Measurements from ENCODE around the gene MYO15B. TPM values are rescaled to one million over a fixed set of nuclear protein-coding genes. Genes with fewer than 3 reads are reported as not detected.

MYO15B gene
- total RNA-seq, 4 donors from 2014 or later: 51.5 to 191 (median 73.5) TPM

DNA sequence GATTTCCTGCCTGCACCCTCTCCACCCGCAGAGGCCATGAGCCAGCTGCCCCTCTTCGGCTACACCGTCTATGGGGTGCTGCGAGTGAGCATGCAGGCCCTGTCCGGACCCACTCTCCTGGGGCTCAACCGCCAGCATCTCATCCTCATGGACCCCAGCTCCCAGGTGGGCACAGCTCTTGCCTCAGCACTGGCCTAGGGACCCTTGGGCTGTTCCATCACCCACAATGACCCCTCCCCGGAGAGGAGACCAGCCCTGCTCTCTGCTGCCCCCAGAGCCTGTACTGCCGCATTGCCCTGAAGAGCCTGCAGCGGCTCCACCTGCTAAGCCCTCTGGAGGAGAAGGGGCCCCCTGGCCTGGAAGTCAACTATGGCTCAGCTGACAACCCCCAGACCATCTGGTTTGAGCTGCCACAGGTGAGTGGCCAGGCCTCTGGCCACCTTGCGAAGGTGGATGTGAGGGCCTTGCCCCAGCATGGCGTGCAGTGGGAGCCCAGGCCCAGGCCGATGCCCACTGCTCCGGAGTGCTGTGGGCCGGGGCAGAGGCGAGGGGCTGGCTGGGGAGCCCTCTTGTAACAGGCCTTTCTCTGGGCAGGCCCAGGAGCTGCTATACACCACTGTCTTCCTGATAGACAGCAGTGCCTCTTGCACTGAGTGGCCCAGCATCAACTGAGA, 38.4 kb downstream of the MYO15B start:
- TF ChIP-seq, protein P1, sequence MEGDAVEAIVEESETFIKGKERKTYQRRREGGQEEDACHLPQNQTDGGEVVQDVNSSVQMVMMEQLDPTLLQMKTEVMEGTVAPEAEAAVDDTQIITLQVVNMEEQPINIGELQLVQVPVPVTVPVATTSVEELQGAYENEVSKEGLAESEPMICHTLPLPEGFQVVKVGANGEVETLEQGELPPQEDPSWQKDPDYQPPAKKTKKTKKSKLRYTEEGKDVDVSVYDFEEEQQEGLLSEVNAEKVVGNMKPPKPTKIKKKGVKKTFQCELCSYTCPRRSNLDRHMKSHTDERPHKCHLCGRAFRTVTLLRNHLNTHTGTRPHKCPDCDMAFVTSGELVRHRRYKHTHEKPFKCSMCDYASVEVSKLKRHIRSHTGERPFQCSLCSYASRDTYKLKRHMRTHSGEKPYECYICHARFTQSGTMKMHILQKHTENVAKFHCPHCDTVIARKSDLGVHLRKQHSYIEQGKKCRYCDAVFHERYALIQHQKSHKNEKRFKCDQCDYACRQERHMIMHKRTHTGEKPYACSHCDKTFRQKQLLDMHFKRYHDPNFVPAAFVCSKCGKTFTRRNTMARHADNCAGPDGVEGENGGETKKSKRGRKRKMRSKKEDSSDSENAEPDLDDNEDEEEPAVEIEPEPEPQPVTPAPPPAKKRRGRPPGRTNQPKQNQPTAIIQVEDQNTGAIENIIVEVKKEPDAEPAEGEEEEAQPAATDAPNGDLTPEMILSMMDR (IDR thresholded peaks at IDR 0.05; ENCODE audit: low read depth): no peak

DNA sequence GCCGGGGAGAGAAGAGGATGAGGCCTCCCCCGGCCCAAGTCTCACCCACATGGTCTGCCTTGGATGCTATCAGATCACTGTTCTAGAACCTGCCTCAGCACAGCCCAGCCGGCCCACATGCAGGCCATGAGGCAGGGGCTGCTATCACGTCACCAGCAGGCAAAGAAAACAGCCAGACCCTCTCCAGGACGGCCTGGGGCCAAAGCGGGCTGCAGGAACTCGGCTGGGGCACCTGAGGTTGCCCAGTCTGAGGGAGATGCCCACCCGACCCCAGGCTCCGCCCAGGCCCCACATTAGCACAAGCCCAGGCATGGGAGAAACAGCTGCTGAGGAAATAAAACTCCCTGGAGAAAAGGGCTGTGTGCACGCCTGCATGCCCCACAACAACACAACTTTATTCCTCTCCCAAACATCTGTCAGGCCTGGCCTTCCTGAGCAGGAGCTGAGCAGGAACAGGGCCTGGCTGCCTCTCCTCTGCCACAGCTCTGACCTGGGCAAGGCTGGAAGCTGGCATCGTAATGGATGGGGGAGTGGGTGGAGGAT, 39.0 kb downstream of the MYO15B start:
- TF ChIP-seq, protein P1 (IDR thresholded peaks at IDR 0.05; ENCODE audit: low read depth): no peak

DNA sequence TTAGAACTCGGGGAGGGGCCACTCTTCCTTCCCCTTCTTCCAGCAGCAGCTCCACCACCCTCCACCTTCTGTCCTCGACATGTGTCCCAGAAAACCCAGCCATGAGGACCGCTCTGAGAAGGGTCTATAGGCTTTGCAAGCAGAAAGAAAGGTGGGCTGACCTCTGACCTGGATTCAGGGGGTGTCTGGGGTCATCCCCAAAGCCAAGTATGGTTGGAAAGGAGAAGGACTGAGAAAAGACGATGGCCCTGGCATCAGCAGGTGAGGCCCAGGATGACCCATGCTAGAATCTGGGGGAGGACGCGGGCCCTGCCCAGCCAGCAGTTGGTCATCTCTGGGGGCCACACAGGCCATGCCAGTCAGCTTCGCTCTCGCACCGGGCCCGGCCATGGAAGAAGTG, 39.5 kb downstream of the MYO15B start:
- TF ChIP-seq, protein P1 (IDR thresholded peaks at IDR 0.05; ENCODE audit: low read depth): no peak

DNA sequence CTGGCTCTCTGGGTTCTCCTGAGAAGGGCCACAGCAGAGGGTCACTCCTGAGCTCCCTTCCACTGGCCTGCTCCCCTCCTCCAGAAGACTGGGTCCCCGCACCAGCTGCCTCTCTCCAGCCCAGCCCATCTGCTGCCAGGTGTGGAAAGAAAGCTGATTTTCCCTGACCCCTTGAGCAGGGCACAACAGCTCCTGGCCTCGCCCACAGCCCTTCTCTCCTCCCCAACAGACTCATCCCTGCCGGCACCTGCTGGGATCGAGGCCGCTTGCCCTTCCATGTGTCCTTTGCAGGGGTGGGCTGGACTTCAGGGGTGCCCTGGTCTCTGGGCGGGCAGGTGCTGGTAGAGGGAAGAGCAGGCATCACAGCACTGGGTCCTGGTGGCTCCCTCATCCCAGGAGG, 40.8 kb downstream of the MYO15B start:
- TF ChIP-seq, protein P1 (IDR thresholded peaks at IDR 0.05; ENCODE audit: low read depth): no peak

DNA sequence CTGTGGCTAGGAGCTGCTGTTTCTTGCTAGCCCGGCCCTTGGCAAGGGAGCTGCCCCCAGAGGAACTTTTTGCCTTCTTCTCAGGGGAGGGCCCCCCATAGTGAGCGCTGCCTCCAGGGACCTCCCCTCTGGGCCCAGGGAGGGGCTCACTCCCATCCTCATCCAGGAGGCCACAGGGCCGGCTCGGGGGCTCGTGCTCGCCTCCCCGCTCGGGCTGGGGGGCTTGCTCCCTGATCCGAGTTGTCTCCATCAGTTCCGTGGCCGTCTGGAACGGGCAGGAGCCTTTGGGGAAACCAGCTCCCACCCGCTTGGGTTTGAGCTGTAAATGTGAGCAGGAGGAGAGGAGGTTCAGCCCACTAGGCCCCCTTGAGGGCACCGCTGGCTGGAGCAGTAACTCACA, 41.6 kb downstream of the MYO15B start:
- TF ChIP-seq, protein P1 (IDR thresholded peaks at IDR 0.05; ENCODE audit: low read depth): no peak

DNA sequence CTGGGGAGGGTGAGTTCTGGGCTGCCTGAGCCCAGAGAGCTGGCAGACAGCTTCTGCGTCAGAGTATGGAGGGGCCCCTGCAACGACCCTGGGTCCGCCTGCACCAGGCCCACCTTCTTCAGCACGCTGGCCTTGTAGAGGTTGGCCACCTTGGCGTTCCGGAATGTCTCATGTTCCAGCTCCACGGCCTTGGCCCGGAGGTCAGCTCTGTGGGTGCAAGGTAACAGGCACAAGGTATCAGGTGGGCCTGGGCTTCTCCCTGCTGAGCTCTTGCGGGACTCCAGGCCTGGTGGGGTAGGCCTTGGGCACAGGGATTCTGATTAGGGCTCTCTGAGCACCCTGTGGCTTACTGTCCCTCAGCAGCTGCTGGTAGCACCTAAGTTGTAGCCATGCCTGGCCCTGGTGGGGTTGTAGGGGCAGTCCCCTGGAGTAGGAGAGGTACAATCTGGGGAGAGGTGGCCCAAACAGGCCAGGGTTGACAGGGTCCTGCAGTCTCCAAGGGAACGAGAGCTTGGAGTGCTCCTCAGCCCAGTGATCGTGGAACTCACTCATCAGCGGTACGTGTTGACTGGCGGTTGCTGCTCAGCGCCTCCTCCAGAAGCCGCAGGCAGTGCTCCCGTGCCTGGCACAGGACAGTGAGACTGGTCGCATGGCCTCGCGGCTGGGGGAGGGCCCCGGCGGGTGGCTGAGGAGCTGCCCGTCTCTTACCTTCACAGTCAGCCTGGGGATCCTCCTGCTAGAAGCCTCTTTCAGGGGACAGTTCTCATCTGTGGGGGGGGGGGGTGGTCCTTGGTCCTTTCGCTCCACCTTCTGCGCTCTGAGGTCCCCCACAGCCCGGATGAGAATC, 42.7 kb downstream of the MYO15B start:
- TF ChIP-seq, protein P1 (IDR thresholded peaks at IDR 0.05; ENCODE audit: low read depth): no peak

DNA sequence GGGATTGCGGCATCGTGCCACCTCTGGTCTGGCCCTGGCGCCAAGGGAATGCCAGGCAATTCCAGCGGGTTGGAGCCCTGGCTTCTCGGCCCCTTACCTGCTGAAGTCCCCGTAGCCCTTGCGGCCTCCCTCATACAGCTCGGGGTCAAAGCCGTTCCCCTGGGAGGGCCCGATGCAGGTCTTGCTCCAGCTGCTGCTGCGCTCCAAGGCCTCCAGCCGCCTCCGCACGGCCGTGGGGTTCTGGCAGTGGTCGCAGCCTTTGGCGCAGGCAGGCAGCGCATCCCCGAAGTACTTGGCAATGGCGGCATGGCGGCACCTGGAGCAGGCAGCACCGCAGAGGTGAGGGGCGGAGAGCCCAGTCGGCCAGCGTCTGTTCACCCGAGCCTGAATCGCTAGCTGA, 43.8 kb downstream of the MYO15B start:
- TF ChIP-seq, protein P1 (IDR thresholded peaks at IDR 0.05; ENCODE audit: low read depth): no peak

Data from subcutaneous adipose tissue (tissue), 4 donors.